Breast epithelium (tissue), 4 donors: ENCODE data around the gene ASS1. TPM values are rescaled to one million over a fixed set of nuclear protein-coding genes. Genes with fewer than 3 reads are reported as not detected.

ENCODE experiments used
- DNase-seq, 2 donors: peaks; one replicate each; pipeline ENCODE4 v3.0.0-alpha.2; 2019; ENCODE audit warnings: low spot score in 2 of 2
- H3K27ac ChIP-seq, 2 donors: fragments of 200-600 bp; sonication (generic) in 1 of 2; one replicate each; pipeline ENCODE4 v1.5.1; 2016 to 2019; ENCODE audit warnings: mild to moderate bottlenecking in 1 of 2
- H3K27me3 ChIP-seq, 2 donors: fragments of 200-600 bp; sonication (generic) in 1 of 2; one replicate each; pipeline versions ENCODE4 v1.5.1 to v1.6.0; 2017 to 2019; ENCODE audit warnings: control low read depth in 1 of 2, mild to moderate bottlenecking in 1 of 2
- H3K36me3 ChIP-seq: fragments of 200-600 bp; one replicate; pipeline ENCODE4 v1.5.1; 2019
- H3K4me1 ChIP-seq, 2 donors: fragments of 200-600 bp; sonication (generic); one replicate each; pipeline ENCODE4 v1.5.1; 2016 to 2019; ENCODE audit warnings: control low read depth in 1 of 2
- H3K4me3 ChIP-seq, 3 donors: fragments of 200-600 bp; sonication (generic); 1 replicate in 2 of 3; 2 replicates in 1 of 3; pipeline ENCODE4 v1.5.1; 2016 to 2019; ENCODE audit warnings: mild to moderate bottlenecking in 3 of 3, moderate library complexity in 2 of 3
- H3K9me3 ChIP-seq, 2 donors: fragments of 200-600 bp; sonication (generic) in 1 of 2; one replicate each; pipeline ENCODE4 v1.5.1; 2016 to 2019; ENCODE audit warnings: control low read depth in 1 of 2
- CTCF ChIP-seq, 3 donors: fragments of 450-650 bp; IDR thresholded peaks; one replicate each; pipeline ENCODE4 v1.5.1; 2016 to 2017; ENCODE audit warnings: antibody characterized with exemption in 3 of 3, mild to moderate bottlenecking in 3 of 3, moderate library complexity in 3 of 3
- POLR2A ChIP-seq: fragments of 450-650 bp; IDR thresholded peaks from one replicate; pipeline ENCODE4 v1.6.1; 2016; ENCODE audit warnings: antibody characterized with exemption, mild to moderate bottlenecking, moderate library complexity
- POLR2AphosphoS5 ChIP-seq, 3 donors: sonication (generic); formaldehyde crosslinking; IDR thresholded peaks; one replicate each; pipeline ENCODE4 v1.6.1; 2017; ENCODE audit warnings: antibody characterized with exemption in 3 of 3
- intact Hi-C: fragments of 100-400 bp; cut with DNase I; formaldehyde crosslinking; loops from one replicate; pipeline ENCODE4 v1.15.1; 2023; ENCODE audit warnings: low total_unique reads
- total RNA-seq, 3 donors: library from RNA; depleted of rRNA; stranded (reverse); fragments of >200 nt; gene quantifications; one replicate each; pipeline ENCODE4 v1.1.0, GENCODE V29; 2016

ASS1 gene
- total RNA-seq, 3 donors from 2014 or later, result 167 to 514 (median 190) TPM

DNA sequence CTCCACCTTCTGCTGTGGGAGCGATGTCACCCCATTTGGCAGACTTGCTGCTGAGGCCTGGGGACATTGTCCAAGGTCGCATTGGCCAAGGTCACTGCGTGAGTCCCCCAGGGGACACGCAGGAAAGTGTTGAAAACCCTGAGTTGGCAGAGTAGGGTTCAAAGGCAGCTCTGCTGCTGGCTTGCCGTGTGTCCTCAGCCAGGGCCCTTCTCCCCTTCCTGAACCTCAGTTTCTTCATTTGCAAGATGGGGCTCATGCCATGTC, 14.0 kb downstream of the ASS1 start:
- no peaks in the 10 kb centered on the region for H3K36me3 ChIP-seq

GRCh38 chr9:130459151-130459550, 14.4 kb downstream of the ASS1 start:
- no peaks in the 10 kb centered on the region for H3K9me3 ChIP-seq
- intact Hi-C loops, result loop anchor here (1.0 kb wide), 1 partner anchor 225 kb away; no protein-coding TSS in a partner anchor
- H3K36me3 ChIP-seq, result no peaks in the 10 kb centered on the region
- H3K27me3 ChIP-seq, result no peaks in the 10 kb centered on the region
- no peak for TF ChIP-seq POLR2A
- TF ChIP-seq POLR2AphosphoS5 (IDR thresholded peaks at IDR 0.05), result no peak
- no peak for TF ChIP-seq CTCF (IDR thresholded peaks at IDR 0.05)
- no peak overlapping the region for H3K27ac ChIP-seq
- H3K4me1 ChIP-seq, result no peaks in the 10 kb centered on the region
- DNase-seq, result no peak
- H3K4me3 ChIP-seq, result no peak overlapping the region

More for the DNA sequence above, 14.0 kb downstream of the ASS1 start:
- Histone ChIP-seq H3K27me3 (no peaks in the 10 kb centered on the region), H3K4me3 (no peak overlapping the region), H3K4me1 (no peaks in the 10 kb centered on the region), H3K27ac (no peak overlapping the region), H3K9me3 (no peaks in the 10 kb centered on the region)
- intact Hi-C loops, result loop anchor here (1.0 kb wide), 1 partner anchor 226 kb away; no protein-coding TSS in a partner anchor
- TF ChIP-seq CTCF (IDR thresholded peaks at IDR 0.05), result no peak
- no peak for TF ChIP-seq POLR2AphosphoS5 (IDR thresholded peaks at IDR 0.05)
- TF ChIP-seq POLR2A, result no peak
- no peak for DNase-seq

- no peaks in the 10 kb centered on the region for H3K27me3 ChIP-seq
- no peaks in the 10 kb centered on the region for H3K36me3 ChIP-seq
- no peaks in the 10 kb centered on the region for H3K9me3 ChIP-seq
- H3K4me3 ChIP-seq, result no peak overlapping the region
- H3K27ac ChIP-seq, result no peak overlapping the region
- TF ChIP-seq POLR2AphosphoS5 (IDR thresholded peaks at IDR 0.05), result no peak
- no peak for TF ChIP-seq CTCF (IDR thresholded peaks at IDR 0.05)
- no peak for TF ChIP-seq POLR2A
- H3K4me1 ChIP-seq, result no peaks in the 10 kb centered on the region
- intact Hi-C loops, result loop anchor here (1.0 kb wide), 1 partner anchor 224 kb away; no protein-coding TSS in a partner anchor
- no peak for DNase-seq
Measured at GRCh38 chr9:130459941-130460669, 15.3 kb downstream of the ASS1 start.

DNA sequence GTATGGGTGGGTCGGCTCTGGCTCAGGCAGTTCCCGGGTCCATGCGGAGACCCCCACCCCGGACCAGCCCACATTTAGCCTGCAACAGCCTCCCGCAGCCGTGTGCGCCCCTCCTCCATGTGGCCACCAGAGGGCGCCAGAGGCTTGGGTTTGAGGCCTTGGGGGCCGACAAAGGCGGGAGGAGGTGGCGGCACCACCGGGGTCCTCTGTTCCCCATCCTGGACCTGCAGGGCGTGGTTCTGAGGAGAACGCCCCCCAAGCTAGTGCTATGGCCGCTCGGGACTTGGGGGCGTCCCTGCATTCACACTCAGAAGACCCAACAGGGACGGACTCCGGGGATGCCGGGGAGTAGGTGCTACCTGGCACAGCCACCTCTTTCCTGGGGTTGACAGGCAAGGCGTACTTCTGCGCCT, 16.5 kb downstream of the ASS1 start:
- Histone ChIP-seq H3K4me1 (no peaks in the 10 kb centered on the region), H3K36me3 (no peaks in the 10 kb centered on the region), H3K9me3 (no peaks in the 10 kb centered on the region), H3K4me3 (no peak overlapping the region), H3K27me3 (no peaks in the 10 kb centered on the region), H3K27ac (no peak overlapping the region)
- intact Hi-C loops, result no loop called here
- no peak for DNase-seq
- TF ChIP-seq POLR2A, result no peak
- no peak for TF ChIP-seq POLR2AphosphoS5 (IDR thresholded peaks at IDR 0.05)
- TF ChIP-seq CTCF (IDR thresholded peaks at IDR 0.05), result peak; percentile 69 to 89 (median 83)

DNA sequence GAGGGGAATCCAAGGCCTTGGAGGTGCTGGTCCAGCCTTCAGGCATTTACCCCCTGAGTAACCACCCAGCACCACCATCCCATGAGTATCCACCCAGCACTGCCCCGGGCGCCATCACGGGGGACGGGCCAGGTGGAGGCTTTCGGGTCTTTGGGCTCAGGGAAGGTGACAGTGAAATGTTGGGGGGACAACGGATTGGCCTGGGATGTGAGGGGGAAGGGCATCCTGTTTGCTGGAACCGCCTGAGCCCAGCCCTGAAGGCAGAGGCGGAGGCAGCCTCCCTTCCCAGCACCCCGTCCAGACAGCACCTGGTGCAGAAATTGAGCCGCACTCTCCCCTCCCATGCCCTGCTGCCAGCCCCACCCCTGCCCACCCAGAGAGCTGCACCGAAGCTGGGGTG, 17.0 kb downstream of the ASS1 start:
- intact Hi-C loops, result no loop called here
- TF ChIP-seq POLR2A (no peak), CTCF (IDR thresholded peaks at IDR 0.05) (no peak), POLR2AphosphoS5 (IDR thresholded peaks at IDR 0.05) (no peak)
- Histone ChIP-seq H3K9me3 (no peaks in the 10 kb centered on the region), H3K27ac (no peak overlapping the region), H3K27me3 (no peaks in the 10 kb centered on the region), H3K36me3 (no peaks in the 10 kb centered on the region), H3K4me1 (no peaks in the 10 kb centered on the region), H3K4me3 (no peak overlapping the region)
- DNase-seq, result no peak
